HG03175 (cell line): ENCODE measurements around the gene TRAIP.
"Not testable (repeated sequence)": the region's sequence is repeated elsewhere in the genome, so short reads cannot be mapped to it uniquely, and the experiment has no call there.

ENCODE experiments used
- ATAC-seq: cut with Tn5 transposase; IDR thresholded peaks from one replicate; pipeline ENCODE4 v1.9.1; 2021; ENCODE audit warnings: mild to moderate bottlenecking, moderate library complexity; ENCODE audit not compliant: unreplicated experiment

Gene TRAIP

GRCh38 chr3:49831341-49831740, 25.0 kb downstream of the TRAIP start:
- ATAC-seq: no peak

- ATAC-seq: no peak
Measured at GRCh38 chr3:49826016-49826415, 30.3 kb downstream of the TRAIP start.

DNA sequence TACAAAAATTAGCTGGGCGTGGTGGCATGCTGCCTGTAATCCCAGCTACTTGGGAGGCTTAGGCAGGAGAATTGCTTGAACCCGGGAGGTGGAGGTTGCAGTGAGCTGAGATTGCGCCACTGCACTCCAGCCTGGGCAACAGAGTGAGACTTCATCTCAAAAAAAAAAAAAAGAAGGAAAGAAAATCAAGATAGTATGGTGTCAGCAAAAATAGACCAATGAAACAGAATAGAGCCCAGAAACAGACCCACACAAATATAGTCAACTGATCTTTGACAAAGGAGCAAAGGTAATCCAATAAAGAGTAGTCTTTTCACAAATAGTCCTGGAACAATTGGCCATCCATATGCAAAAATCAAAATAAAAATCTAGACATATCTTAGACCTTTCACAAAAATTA, 33.2 kb downstream of the TRAIP start:
- ATAC-seq: not testable (repeated sequence)

DNA sequence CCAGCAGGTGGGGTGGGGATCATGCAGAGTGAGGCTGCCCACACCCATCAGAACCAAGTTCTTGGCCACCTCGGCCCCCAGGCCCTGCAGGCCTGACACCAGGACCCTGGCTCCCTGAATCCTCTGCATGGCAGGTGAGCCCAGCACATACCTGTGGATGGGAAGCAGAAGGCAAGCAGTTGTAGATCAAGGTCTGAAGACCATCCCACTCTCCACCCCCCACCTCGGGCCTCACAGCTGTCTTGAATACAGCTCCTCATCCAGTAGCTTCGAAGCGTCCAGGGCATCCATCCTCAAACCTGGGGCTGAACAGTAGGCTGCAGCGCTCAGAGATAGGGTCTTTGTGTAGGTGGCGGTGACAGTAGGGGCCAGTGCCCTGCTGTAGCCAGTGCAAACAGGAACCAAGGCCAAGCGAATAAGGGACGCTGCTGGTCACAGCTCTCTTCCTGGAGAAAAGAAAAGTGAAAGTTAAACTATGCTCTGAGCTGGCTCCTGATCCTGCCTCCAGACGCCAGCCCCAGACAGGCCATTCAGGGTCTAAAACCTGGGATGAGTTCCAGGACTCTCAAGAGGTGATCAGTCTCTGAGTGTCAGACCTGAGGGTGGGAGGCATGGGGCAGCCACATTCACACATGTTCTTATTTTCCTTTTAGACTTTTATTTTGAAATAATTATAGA, 42.7 kb downstream of the TRAIP start, which contains the start of gene UBA7:
UBA7 (minus strand) TSS at position 457 of the 678 bp plus-strand sequence; CDS start at position 291, 166 bp downstream.
- ATAC-seq: peak; percentile 78

GRCh38 chr3:49812916-49813496, 43.4 kb downstream of the TRAIP start:
- ATAC-seq: no peak

- no peak for ATAC-seq
Measured at GRCh38 chr3:49807431-49808114, 48.8 kb downstream of the TRAIP start.

GRCh38 chr3:49806850-49807249, 49.5 kb downstream of the TRAIP start:
- no peak for ATAC-seq

- no peak for ATAC-seq
Measured at GRCh38 chr3:49805897-49806701, 50.3 kb downstream of the TRAIP start.

- no peak for ATAC-seq
Measured at GRCh38 chr3:49805367-49805782, 51.0 kb downstream of the TRAIP start.

DNA sequence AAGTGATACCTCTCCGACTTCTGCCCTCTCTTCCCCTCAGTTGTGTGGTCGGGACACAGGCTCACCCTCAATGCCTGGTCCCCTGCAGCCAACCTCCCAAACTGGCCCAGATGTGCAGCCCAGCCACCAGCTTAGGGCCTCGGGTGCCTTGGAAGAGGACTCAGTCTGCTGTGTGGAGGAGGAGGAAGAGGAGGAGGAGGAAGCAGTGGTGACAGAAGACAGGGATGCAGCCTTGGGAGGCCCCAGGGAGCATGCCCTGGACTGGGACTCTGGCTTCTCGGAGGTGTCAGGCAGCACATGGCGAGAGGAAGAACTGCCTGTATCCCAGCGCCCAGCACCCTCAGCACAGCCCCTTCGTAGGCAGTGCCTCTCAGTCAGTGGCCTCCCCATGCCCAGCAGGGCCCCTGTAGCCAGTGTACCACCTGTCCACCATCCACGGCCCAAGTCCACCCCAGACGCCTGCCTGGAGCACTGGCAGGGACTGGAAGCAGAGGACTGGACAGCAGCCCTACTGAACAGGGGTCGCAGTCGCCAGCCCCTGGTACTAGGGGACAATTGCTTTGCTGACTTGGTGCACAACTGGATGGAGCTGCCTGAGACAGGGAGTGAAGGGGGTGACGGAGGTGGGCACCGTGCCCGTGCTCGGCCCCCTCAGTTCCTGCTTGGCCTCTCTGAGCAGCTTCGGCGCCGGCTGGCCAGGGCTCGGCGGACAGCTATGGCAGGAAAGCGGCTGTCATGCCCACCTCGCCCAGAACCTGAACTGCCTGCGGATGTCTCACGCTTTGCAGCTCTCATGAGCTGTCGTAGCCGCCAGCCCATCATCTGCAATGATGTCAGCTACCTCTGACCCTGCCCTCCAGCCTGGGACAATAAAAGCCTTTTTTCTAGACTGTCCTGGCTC, 52.0 kb downstream of the TRAIP start:
- ATAC-seq: no peak

DNA sequence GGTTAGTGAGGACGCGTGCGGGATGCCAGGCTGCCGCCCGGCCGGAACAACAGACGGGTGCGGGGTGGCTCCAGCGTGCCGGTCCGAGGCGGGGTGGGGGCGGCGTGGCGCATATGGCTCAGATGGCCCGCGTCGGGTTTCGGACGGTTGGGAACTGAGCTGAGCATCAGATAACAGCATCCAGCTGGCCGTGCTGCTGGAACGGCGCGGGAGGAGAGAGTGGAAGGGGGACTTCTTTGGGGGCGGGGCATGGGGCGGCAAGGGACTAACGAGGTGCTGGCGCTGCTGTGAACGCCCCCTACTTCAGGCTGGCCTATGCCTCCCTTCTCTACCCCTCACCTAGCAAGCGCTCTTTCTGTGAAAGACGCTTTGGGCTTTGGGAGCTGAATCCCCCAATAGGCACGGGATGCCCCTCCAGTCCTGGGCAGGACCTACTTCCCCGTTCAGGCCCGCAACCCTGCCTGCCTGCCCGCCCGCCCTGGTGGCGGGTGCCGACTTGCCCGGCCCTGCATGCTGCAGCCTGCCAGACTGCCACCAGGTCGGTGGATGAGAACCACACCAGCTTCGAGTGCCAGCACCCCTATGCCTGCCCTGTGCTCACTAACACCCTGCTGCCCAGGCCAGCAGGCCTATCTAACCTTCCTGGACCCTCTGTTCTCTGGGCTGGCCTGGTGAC, 52.8 kb downstream of the TRAIP start:
- peak; percentile 8 for ATAC-seq

DNA sequence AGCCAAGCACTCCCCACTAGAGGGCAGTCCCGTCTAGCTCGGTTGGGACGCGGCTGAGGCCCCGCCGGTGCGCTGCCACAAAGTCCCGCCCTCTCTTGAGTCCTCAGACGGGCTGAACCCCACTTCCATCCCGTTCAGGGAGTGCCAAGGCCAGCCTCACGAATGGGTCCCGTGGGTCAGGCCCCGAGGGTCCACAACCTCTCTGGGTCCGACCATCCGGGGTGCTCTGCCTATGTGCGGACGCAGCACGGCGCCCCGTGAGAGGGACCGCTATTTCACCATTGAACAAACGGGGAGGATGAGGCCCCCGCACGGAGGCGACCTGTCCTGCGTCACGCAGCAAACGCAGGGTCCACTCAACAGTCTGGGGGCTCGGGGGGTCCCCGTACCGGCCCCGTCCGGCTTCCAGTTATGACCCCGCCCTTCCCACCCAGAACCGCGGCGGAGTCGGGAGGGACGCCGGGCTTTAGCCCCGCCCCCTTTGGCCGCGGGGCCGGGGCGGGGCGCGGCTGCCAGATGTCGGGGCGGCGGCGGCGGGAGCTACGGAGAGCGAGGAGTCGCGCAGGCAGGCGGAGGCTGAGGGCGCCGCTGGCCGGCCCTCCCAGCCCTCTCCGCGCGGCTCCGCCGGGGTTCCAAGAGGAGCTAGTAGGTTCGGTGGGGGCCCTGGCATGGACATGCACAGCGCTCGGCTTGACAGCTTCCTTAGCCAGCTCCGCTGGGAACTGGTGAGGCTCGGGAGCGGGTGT, 53.5 kb downstream of the TRAIP start, which contains the start of gene INKA1:
INKA1 (plus strand) TSS at position 543 of the 746 bp plus-strand sequence; CDS start at position 675, 132 bp downstream.
- ATAC-seq: peak; percentile 65

- no peak for ATAC-seq
Measured at GRCh38 chr3:49801160-49801559, 55.2 kb downstream of the TRAIP start.

DNA sequence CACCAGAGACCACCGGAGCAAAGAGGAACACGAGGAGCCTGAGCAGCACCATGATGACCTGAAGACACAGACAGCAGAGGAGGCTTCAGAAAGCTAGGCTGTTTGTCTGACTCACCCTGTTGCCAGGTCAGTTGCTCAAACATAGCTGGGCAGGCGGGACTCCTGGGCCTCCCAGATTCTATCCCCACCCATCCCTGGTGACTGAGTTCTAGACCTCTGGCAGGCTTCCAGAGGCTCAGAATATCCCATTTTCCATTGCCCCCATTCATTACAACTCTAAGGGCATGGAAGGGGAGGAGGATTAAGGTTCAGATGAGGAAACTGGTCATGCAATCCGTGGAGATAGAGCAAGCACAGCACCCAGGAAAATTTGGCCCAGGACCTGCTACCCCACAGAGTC, 56.6 kb downstream of the TRAIP start, which contains the start of gene CDHR4:
CDHR4 (minus strand) TSS at position 113 of the 400 bp plus-strand sequence; CDS start at position 52, 61 bp downstream.
- no peak for ATAC-seq

- no peak for ATAC-seq
Measured at GRCh38 chr3:49799105-49799504, 57.3 kb downstream of the TRAIP start.

DNA sequence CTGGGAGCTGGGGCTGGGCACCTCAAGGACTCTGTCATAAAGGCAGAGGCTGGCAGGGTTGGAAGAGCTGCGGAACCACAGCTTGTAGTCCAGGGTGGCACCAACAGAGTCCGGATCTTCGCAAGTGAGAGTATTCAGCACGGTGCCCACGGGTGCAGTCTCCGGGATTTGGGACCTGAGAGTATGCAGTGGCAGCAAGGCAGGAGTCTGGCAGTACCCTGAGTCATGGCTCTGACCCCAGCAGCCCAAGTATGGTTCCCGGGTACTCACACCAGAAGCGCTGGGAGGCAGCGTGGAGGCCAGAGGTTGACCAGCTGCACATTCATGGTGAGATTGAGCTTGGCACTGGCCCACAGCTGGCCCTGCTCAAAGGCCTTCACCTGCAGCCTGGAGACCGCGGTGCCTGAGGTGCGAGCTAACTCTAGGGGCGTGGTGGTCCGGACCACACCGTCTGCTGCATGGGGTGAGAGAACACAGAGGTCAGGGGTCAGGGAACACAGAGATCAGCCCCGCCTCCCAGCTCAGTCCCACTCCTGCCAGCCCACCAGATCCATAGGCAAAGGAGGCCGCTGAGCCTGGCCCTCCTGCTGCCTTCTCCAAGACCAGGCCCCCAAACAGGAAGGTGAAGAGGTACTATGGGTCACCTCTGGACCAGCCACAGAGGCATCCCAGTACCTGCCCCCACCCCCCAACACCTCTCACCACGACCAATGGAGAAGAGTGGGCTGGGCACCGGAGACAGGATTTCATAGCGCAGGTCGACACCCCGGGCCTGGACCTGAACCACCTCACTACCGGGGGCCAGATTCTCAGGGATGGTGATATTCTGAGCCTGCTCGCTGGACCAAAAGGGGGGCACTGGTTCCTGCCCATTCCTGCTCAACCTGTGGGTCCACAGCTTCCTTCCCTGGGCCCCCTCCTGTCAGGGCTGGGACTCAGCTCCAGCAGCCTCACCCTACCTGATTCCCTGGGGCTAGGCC, 61.1 kb downstream of the TRAIP start:
- ATAC-seq: no peak

GRCh38 chr3:49794431-49794830, 61.9 kb downstream of the TRAIP start:
- no peak for ATAC-seq
